ENCODE data around the gene NCF2.

The NCF2 gene

DNA sequence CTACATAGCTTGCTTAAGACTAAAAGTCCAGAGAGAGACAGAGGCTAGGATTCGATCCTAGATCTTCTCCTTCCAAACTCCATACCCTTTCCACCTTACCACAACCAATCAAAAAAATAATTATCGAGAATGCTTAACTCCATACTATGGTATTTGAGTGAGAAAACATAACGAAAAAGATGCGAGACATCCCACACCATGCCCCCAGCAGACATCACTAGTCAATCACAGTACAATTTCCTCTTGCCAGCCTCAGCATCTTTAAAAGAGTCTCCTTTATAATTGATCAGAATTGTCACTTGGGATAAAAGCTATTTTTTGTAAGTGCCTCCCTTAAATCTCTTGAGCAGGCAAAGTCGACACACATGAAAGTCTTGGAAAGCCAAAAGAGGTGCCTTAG is 875 bp downstream of the NCF2 start:
- H3K4me3 ChIP-seq (ENCODE audit: low read depth, low read length) = no peak overlapping the region
- DNase-seq (ENCODE audit: low read depth) = no peak

DNA sequence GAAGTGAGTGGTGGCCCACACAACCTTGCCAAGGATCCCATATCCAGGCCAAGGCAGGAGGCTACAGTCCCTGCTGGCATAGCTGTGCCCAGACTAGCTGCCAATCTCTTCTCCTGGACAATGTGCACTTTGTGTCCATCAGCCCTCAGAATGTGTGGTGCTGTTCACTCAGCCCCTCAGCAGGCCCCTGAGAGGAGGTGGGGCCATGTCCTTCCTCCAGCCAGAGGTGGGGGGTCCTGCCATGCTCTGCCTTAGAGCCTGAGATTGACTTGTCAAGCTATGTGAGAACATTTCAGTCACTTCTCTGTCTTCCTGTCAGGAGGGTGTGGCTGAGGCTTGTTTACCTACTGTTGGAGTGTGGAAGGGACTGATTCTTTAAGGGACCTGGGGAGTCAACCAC is 1.4 kb downstream of the NCF2 start:
- no peak for DNase-seq (ENCODE audit: low read depth)

DNA sequence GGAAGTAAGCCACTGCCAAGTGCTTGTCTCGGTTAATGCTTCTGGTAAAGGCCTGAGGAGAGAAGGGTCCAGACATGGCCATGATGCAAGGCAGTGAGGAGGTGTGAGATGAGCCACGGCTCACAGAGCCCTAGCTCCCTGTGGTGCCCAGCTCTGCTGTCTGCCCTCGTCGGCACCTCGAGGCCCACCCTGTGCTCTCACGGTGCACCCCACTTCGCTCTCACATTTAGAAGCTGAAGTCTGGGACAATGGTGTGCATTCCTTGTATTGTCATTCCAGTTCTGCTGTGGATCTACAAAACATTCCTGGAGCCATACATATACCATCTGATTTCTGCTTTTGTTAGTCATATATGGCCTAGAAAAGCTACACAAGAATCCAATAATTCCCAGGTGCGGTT is 3.3 kb downstream of the NCF2 start:
- H3K4me3 ChIP-seq (ENCODE audit: low read depth, low read length) = no peak overlapping the region

More for the DNA sequence above, 1.4 kb downstream of the NCF2 start:
- no peak overlapping the region for H3K4me3 ChIP-seq (ENCODE audit: low read depth, low read length)

DNA sequence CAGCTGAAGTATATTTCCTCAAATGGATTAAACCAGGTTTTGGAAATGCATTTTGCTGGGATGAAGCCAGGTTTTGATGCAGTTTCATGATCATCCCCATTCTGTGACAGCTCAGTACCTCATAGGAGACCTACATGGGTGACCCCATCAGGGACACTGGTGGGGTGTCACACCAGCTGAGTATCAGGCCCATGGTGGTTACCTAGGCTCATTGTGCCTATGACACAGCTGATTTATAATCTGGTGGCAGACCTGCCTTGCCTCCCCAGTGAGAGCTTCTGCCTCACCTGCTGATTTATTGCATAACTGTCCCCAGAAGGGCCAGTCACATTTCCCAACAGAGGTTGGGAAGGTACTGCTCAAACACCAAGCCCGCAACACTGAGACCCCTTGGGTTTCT is 3.8 kb downstream of the NCF2 start:
- H3K4me3 ChIP-seq (ENCODE audit: low read depth, low read length) = no peak overlapping the region
- DNase-seq (ENCODE audit: low read depth) = no peak

More for the DNA sequence above, 3.3 kb downstream of the NCF2 start:
- no peak for DNase-seq (ENCODE audit: low read depth)

DNA sequence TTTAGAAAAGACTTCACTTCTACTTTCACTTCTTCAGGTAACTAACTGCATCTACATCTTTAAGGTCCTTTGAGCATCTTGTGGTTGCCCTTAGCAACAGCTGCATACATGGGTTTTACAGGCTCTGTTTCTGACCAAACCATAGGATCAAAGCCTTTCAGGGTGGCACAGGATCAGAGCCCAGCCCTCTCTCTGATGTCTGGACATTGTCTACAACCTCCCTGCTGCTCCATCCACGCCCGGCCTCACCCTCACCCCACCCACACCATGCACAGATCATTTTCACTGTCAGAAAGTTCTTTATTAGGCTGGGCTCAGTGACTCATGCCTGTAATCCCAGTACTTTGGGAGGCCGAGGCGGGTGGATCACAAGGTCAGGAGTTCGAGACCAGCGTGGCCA is 5.2 kb downstream of the NCF2 start:
- no peak for DNase-seq (ENCODE audit: low read depth)

DNA sequence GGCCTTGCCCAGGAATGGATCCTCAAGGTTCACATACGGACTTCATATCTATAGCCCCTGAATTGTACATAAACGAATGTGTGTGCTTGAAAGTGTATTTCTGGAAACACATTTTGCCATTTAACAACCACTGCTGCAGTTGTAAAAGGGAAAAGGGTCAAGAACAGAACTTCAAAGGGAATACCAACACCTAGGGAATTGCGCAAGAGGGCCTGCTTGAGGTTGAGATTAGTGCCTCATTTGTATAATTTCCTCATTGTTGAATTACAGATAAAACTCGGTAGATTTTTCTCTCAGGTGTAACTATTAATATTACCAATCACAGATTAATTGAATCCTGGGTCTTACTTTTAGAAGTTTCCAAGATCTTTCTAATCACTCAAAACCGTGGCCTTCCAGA is 6.1 kb downstream of the NCF2 start:
- H3K4me3 ChIP-seq (ENCODE audit: low read depth, low read length) = no peak overlapping the region
- no peak for DNase-seq (ENCODE audit: low read depth)

More for the DNA sequence above, 5.2 kb downstream of the NCF2 start:
- H3K4me3 ChIP-seq (ENCODE audit: low read depth, low read length) = no peak overlapping the region

DNA sequence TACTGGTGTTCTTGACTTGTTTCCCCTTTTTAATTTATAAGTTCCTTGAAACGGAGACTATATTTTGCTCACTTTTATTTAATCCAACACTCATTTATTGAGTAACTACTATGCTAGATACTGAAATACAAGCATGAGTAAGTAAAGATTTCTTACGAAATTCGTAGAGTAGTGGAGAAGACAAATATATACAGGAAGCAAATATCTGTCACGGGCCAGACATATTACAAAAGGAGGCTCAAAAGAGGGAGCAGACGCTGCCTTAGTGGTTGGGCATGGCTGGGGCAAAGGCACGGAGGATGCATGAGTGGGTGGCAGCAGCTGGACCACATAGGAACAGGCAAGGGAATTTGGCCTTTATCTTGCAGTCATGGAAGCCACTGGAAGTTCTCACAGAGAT is 6.8 kb downstream of the NCF2 start:
- no peak overlapping the region for H3K4me3 ChIP-seq (ENCODE audit: low read depth, low read length)
- DNase-seq (ENCODE audit: low read depth) = no peak

DNA sequence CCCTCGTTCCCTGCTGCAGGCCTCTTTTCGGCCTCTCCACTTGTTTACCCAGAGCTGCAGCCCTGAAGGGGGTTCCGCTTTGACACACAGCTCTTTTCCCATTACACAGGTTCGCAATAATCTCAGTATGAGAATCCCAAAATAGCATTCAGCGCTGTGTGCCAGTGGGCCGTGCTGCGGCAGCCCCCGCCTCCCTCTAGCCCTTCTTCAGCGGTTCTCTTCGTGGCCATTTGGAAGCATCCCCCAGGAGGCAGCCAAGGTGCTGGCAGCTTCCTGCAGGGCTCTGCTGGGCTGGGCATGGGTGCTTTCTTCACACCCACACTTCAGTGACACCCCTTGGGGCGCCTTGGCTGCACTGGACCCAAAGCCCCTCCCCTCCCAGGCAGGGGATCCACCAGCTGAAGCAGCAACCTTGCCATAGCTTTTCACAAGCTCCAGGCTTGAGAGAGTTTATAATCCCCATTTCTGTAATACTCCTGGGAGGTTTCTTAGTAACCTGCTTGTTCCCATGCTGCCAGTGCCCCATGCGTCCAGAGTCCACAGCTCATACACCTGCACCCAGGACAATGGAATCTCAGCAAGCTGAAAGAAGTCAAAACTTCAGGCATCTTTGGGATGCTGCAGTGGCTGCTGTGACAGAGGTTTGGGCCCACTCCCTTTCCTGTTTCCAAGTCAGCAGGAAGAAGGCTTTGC is 8.1 kb downstream of the NCF2 start:
- no peak overlapping the region for H3K4me3 ChIP-seq (ENCODE audit: low read depth, low read length)

DNA sequence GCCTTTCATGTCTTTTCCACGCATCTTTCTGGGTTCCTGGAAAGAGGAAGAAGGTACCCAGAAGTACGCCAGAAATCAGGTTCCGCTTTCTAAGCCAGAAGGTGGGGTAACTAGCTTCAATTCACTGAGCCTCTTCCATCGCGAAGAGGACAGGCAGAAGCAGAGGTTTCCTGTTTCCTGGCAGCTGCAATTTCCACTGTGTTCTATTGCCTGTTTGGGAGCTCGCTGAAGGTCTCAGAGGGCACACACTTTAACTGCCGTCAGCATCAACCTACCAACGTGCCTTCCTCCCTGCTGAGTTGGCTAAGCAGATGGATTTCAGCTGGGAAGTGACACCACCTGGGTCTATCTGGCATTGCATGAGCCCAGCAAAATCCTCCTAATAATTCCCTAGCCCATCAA is 10.0 kb downstream of the NCF2 start:
- H3K4me3 ChIP-seq (ENCODE audit: low read depth, low read length) = no peak overlapping the region
- no peak for DNase-seq (ENCODE audit: low read depth)

More for the DNA sequence above, 8.1 kb downstream of the NCF2 start:
- no peak for DNase-seq (ENCODE audit: low read depth)

DNA sequence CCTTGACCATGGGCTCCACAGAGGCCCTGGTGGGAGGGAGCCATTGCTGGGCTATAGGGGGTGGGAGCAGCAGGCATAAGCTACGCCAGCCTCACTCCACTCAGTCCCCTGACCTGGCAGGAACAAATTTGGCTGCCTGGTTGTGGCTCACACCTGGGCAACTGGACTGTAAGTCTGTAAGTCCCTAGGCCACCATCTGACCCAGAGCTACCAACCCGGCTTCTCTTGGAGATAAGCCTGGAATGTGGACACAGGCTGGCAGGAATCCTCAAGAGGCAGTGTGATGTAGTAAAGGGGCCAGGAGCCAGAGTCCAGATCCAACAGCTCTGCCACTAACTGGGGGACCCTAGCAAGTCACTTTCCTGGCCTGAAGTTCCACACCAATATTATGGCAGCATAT is 11.4 kb downstream of the NCF2 start:
- no peak overlapping the region for H3K4me3 ChIP-seq (ENCODE audit: low read depth, low read length)
- no peak for DNase-seq (ENCODE audit: low read depth)

DNA sequence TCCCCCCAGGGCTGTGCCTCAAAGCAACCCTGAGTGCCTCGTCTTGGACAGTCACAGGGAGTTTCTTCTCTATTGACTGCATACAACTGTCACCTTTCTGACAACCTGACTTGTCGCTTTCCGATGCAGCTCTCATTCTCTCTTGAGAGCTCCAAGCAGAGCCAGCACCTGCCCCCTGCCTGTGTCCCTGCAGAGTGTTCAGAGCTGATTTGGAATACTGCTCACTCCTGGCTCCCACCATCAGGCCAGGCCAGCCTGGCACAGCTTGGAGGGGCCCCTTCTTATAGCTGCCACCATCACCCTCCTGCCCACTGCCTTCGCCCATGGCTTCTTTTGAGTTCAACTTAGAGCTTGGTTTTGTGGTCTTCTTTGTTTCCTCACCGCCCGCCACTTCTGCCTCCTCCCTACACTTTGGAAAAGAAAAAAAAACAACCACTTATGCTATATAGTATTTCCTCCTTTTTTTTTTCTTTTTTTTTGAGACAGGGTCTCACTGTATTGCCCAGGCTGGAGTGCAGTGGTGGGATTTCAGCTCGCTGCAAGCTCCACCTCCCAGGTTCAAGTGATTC is 12.3 kb downstream of the NCF2 start:
- H3K4me3 ChIP-seq (ENCODE audit: low read depth, low read length) = no peak overlapping the region
- DNase-seq (ENCODE audit: low read depth) = no peak

DNA sequence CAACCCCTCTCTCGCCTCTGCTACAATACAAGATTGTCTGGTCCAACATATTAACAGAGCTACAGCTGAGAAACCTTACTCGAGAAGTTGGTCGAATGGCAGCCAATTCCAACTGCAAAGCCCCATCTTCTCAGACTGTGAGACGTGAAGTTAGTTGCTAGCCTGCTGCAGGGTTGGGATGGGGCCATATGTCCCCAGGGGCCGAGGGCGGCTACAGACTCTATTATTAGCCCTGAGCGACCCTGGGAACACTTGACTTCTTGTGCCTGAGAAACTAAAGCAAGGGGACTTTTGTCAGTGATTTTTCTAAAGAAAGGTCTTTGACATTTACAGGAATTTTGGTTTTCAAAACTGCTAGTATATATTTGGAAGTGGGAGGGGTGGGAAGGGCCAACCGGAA is 13.7 kb downstream of the NCF2 start:
- no peak overlapping the region for H3K4me3 ChIP-seq (ENCODE audit: low read depth, low read length)
- DNase-seq (ENCODE audit: low read depth) = no peak

DNA sequence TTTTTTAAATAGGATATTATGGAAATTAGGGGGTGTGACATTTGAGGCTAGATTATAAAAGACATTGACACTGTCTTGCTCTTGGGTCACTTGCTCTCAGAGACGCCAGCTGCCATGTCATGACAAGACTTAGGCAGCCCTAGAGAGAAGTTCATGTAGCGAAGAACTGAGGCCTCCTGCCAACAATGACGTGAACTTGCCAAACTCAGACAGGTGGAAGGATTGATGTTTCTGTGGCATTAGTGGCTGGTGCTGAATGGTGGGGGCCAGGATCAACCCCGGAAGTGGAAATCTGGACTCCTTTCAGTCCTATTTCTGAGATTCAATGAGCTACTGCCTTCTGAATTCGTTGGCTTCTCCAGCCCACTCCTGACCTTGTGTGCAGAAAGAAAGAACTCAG is 14.7 kb downstream of the NCF2 start:
- no peak for DNase-seq (ENCODE audit: low read depth)
- no peak overlapping the region for H3K4me3 ChIP-seq (ENCODE audit: low read depth, low read length)

DNA sequence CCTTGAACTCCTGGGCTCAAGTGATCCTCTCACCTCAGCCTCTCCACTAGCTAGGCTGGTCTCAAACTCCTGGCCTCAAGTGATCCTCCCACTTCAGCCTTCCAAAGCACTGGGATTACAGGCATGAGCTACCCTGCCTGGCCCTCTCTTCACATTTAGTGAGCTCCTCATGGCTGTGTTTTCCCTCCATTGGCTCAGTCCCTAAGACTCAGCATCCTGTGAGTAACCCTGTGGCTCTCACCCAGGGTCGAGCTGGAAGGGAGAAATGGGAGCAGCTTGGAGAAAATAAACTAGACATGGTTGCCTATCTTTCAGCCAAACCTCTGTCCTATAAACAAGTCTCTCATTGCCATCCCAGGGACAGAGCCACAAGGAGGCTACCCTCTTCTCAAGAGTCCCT is 17.5 kb downstream of the NCF2 start:
- no peak for DNase-seq (ENCODE audit: low read depth)
- H3K4me3 ChIP-seq (ENCODE audit: low read depth, low read length) = no peak overlapping the region

DNA sequence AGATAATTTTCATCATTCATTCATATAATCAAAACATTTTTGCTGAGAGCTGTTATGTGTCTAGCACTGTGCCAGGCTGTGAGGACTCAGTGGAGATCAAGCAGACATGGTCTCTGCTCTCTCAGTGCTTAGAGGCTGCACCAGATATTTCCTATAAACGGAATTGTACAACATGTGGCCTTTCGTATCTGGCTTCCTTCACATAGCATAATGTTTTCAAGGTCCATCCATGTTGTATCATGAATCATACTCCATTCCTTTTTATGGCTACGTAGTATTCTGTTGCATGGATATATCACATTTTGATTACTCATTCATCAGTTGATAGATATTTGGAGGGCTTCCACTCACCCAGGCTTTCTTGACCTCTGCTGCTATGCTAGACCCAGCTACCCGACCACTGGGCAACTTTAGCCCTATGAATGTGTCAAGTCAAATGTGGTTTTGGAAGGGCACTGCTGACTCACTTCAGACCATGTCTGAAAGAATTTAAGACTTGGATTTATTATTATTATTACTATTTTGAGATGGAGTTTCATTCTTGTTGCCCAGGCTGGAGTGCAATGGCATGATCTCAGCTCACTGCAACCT is 18.5 kb downstream of the NCF2 start:
- DNase-seq (ENCODE audit: low read depth) = no peak
- no peak overlapping the region for H3K4me3 ChIP-seq (ENCODE audit: low read depth, low read length)

DNA sequence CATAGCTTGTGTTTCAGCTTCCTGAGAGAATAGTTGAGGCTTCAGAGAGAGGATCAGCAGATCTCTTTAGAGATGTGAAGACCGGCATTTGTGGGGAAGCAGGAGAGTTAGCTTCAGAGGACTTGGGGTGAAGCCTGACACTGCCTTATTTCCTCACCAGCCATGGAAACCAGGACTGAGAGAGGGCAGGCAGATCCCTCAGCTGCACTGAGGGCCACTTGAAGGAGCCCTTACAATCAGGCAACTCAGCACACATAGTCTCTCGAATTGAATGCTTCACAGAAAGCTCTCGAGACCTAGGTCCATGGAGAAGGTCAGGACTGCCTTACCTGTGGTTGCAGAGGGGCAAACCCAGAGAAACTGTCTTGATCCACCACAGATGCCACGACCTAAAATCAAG is 19.8 kb downstream of the NCF2 start:
- no peak for DNase-seq (ENCODE audit: low read depth)
- no peak overlapping the region for H3K4me3 ChIP-seq (ENCODE audit: low read depth, low read length)

DNA sequence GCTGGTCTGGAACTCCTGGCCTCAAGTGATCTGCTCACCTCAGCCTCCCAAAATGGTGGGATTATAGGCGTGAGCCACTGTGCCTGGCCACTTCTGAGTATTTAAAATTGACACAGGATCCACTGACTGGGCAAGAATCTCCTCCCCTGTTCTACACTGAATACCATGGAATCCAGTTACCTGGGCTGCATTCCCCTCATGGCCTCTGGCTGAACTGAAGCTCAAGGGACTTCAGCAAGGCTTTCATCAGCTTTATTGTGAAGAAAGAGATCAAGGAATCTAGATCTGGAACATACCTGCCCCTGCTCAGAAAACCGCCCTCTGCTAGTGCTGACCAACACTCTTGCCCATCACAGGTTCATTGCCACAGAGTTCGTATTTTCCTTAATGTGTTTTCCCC is 20.5 kb downstream of the NCF2 start:
- DNase-seq (ENCODE audit: low read depth) = no peak
- no peak overlapping the region for H3K4me3 ChIP-seq (ENCODE audit: low read depth, low read length)

DNA sequence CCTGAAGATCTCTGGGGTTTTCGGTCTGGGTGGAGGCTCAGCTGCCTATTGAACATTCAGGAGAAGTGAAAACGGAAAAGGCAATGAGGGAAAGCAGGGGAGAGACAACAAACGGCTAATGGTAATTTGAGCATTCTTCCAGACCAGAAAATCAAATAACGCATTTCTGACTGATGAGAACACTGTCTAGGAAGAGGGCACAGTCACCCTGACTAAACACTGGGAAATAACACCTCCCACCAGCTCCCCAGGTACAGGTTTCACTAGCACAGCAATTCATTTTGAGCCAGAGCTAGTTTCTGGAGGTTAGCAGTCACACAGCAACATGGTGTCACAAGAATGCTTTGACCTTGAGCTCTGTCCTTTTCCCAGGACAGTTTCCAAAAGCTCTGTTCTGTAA is 21.1 kb downstream of the NCF2 start:
- DNase-seq (ENCODE audit: low read depth) = no peak
- no peak overlapping the region for H3K4me3 ChIP-seq (ENCODE audit: low read depth, low read length)

DNA sequence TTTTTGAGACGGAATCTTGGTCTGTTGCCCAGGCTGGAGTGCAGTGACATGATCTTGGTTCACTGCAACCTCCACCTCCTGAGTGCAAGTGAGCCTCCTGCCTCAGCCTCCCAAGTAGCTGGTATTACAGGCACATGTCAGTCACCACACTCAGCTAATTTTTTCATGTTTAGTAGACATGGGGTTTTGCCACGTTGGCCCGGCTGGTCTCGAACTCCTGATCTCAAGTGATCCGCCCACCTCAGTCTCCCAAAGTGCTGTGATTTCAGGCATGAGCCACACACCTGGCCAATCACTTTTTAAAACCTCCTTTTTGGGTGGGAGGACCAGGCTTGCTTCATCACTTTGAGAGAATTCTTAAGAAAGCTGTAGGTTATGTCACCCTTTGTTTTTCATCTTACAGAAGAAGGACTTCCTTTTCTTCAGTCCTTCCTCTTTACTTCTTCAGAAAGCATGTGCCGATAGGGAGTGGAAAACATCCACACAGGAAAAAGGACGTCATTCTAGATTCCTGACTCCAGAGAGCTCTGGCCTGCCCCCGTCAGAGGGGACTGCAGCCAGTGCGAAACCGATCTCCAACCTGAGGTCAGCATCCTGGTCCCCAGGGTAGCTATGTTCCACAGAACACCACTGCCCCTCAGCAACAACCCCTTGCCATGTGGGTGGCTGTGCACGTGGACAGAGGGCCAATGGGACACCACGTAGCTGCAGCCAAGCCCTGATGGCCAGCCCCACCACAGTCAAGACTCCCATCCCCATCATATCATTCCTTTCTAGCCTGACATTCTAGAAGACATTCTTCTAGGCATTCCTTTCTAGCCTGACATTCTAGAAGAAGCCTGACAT is 21.9 kb downstream of the NCF2 start:
- no peak for DNase-seq (ENCODE audit: low read depth)

DNA sequence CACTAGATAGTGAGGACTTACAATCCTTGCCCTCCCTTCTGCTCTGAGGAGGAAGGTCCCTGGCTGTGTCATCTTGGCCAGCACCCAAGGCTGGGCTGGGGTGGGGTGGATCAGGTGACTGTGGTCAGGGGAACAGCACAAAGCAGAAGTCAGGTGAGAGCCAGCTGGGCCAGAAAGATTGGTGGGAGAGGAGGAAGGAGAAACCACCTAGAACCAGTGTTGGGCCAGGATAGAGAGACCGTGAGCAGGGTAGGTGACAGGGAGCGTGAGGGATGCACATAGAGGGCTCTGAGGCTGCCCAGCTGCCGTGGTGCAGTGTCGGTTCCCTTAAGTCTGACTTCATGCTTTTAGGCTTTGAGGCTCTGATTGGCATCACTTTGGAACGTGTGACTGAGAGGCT is 22.7 kb downstream of the NCF2 start:
- DNase-seq (ENCODE audit: low read depth) = no peak
- H3K4me3 ChIP-seq (ENCODE audit: low read depth, low read length) = no peak overlapping the region

More for the DNA sequence above, 21.9 kb downstream of the NCF2 start:
- H3K4me3 ChIP-seq (ENCODE audit: low read depth, low read length) = no peak overlapping the region
